Measurements from ENCODE around the gene LRRK1.

DNA sequence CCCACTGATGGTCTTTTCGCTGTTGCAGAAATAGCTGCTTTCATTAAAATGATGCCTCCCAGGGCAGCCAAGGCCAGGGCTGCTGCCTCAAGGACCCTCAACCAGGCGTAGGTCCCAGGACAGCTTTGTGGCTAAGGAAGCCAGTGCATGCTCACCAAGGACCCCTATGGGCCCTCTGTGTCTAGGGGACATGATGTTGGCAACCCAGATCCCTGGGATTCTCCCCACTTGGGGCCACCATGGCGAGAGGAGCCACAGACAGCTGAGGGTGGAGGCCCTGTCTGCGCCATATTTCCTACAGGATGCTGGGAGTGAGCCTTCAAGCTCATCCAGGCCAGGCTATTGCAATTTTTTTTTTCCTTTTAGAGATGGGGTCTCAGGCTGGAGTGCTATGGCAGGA lies 195.5 kb downstream of the LRRK1 start:
- TF ChIP-seq POLR2A (IDR thresholded peaks at IDR 0.05; ENCODE audit: low read length), result no peak
- no peak for TF ChIP-seq GATA1 (IDR thresholded peaks at IDR 0.05; ENCODE audit: low read depth, low read length)
